GM21360 (cell line): Measurements from ENCODE around the gene LCN9.
"Not testable (repeated sequence)": the region's sequence is repeated elsewhere in the genome, so short reads cannot be mapped to it uniquely, and the experiment has no call there.

Experiments
- ATAC-seq: cut with Tn5 transposase; IDR thresholded peaks from one replicate; pipeline ENCODE4 v1.9.1; 2021; ENCODE audit warnings: mild to moderate bottlenecking, moderate library complexity; ENCODE audit not compliant: unreplicated experiment

Gene LCN9

DNA sequence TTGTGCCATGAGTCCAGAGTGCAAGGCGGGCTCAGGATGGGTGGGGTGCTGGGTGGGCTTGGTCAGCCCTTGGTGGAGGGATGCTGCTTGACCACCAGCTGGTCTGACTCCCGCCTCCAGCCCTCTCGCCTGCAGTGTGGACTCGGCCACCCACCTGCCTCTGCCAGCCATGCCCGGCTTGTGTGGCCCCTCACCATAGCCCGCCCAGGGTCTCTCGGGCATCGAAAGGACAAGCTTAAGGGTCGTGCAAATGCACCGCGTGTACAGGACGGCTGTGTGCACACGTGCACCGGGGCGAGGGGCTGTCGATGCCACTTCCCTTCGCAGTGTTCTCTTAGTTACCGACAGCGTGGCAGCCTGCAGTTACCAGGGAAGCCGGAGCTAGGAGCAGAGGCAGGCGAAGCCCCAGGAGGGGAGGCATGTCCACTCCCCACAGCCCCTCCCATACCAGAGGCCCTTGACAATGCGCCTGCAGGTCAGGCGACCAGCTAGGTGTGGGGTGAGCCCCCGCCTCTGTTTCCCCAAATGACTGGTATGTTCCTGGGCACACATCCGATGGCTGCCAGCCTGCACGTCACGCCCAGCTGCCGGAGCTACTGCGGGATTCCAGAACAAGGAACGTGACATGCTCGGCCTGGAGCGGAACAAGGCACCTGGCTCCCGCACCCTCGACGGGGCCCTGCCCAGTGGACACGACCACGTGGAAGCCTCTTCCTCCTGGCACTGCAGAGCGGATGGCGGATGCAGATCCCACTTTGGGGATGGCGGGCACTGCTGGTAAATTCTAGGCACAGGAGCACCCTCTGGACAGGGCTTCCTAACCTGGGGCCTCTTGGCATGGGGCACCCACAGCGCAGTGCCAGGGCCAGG, 7.8 kb downstream of the LCN9 start:
- no peak for ATAC-seq

GRCh38 chr9:135671591-135672041, 8.5 kb downstream of the LCN9 start:
- ATAC-seq, result no peak

GRCh38 chr9:135672786-135673185, 9.7 kb downstream of the LCN9 start:
- not testable (repeated sequence) for ATAC-seq

DNA sequence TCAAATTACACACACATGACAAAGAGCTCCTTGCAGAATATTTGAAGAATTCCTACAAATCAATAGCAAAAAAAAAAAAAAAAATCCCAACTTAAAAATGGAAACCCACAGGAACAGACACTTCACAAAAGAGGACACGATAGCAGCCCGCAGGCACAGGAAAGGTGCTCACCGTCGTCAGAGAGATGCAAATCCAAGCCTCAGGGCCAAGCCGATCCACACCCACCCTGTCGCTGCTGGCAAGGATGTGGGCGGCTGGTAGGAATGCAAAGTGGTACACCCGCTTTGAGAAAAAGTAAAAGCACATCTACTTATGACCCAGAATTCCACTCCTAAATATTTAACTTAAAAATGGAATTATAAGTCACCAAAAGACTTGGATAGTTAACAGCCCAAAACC, 10.8 kb downstream of the LCN9 start:
- no peak for ATAC-seq

DNA sequence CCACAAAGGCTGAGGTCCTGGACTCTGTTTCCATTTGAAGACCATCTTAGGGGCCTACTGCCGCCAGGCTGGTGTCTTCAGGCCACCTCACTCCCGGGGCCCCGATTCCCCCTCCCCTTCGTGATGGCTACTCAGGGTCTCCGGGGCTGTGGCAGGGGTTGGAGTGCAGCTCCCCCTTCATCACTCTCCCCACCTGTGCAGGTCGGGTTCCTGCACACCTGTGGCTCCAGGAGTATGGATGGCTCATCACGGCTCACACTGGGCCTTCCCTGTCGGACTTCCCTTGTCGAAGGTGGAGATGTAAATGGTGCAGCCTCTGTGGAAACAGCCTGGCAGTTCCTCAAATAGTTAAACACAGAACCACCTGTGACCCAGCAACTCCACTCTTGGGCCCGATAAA, 11.9 kb downstream of the LCN9 start:
- ATAC-seq, result no peak

- no peak for ATAC-seq
Observed at GRCh38 chr9:135676891-135677290, 13.8 kb downstream of the LCN9 start.

DNA sequence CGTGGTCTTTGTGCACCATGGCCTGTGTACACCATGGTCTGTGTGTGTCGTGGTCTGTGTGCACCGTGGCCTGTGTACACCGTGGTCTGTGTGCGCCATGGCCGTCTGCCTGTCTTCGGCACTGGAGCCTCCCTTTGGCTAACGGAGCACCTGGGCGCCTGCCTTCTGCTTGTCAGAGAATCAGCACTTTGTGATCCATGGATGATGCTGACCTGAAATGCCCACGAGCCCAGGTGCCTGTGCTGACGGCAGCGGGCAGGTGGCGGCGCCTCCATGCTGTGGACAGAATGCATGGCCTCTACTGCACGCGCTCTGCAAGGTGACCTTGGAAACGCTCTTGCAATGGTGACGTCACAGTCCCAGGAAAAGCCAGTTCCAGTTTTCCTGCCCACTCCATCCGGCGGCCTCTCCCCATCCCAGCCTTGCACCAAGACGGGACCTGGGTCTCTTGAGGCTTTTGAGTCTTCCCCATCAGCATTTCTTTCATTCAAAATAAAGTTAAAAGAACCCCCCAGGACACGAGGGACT, 14.6 kb downstream of the LCN9 start:
- no peak for ATAC-seq

GRCh38 chr9:135678236-135679017, 15.3 kb downstream of the LCN9 start:
- ATAC-seq, result no peak

- no peak for ATAC-seq
Observed at GRCh38 chr9:135680056-135680455, 16.9 kb downstream of the LCN9 start.

GRCh38 chr9:135681161-135681560, 18.1 kb downstream of the LCN9 start:
- ATAC-seq, result no peak

- no peak for ATAC-seq
Observed at GRCh38 chr9:135683401-135684034, 20.4 kb downstream of the LCN9 start.

GRCh38 chr9:135684691-135685090, 21.6 kb downstream of the LCN9 start:
- ATAC-seq, result no peak

GRCh38 chr9:135687216-135687615, 24.1 kb downstream of the LCN9 start:
- ATAC-seq, result no peak

DNA sequence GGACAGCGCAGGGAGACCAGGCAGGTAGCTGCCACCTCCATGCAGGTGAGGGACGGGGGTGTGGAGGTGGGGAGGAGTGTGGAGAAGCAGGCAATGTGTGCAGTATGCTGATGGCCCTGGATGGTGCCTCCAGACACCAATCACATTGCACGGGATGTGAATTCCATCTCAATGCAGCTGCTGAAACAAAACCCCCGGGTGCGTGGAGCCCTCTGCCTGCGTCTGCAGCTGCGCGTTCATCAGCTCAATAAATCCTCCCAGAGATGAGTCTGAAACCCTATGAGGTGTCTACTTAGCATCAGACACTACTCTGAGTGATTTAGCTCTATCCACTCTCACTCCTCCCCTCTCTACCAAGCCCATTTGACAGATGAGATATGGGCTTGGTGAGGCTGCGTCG, 25.9 kb downstream of the LCN9 start:
- ATAC-seq, result no peak

- no peak for ATAC-seq
Observed at GRCh38 chr9:135690836-135691570, 27.9 kb downstream of the LCN9 start.

DNA sequence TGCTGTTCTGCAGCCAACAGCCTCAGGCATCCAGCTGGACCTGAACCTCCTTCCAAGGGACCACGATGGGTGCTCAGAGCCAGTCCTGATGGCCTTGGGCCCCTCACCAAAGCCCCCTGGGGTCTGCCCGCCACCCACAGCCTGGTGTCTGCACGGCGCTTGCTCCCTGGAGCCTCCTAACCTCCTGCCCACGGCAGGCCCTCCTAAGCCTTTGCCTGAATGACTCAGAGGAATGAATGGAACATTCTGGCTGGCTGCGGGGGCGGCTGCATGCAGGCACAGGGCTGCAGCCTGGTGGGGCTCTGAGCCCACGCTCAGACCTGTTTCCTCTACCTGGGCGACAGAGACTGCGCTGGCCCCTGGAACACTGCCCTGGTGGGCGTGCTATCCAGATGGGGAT, 29.3 kb downstream of the LCN9 start:
- no peak for ATAC-seq

DNA sequence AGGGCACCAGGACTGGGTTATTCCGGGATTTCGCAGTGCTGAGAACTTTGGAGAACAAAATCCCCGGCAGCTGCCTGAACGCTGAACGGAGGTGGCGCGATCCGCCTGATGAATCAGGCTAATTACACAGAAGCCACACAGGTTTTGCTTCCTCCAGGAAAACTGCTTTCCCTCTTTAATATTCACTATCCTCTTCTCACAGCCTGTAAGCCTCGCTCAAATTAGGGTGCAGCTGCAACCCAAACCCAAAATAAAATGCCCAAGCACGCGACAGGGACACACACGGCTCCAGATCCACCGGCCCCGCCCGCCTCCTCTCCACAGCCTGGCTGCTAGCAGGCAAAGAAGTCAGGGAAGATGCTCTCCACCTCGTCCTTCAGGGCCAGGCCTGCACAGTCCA, 30.2 kb downstream of the LCN9 start:
- no peak for ATAC-seq

GRCh38 chr9:135693771-135694170, 30.7 kb downstream of the LCN9 start:
- no peak for ATAC-seq

DNA sequence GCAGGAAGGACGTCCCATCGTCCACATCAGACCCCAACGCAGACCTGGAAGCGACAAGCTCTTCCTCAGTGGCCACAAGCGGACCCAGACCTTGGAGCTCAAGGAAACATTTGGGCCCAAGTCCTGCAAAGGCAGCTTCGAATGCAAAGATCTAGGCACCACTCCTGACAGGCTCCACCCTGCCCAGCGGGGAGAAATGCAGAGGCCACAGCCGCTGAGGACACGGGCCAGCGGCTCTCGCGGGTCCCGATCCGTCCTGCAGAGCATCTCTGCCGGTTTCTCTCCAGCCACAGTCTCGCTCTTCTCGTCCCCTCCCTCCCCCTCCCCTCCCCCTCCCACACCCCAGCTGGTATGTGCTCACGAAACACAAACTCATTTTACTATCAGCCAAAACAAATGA, 31.3 kb downstream of the LCN9 start:
- no peak for ATAC-seq

GRCh38 chr9:135695036-135695435, 31.9 kb downstream of the LCN9 start:
- ATAC-seq, result no peak

- no peak for ATAC-seq
Observed at GRCh38 chr9:135695642-135696041, 32.5 kb downstream of the LCN9 start.
